Erythroblast (primary cell): Measurements from ENCODE around the gene CGB3.

Experiments used
- GATA1 ChIP-seq: IDR thresholded peaks from 2 replicates; pipeline ENCODE4 v1.6.1; 2011; ENCODE audit warnings: low read depth, mild to moderate bottlenecking, control low read depth, low read length, moderate library complexity
- POLR2A ChIP-seq: IDR thresholded peaks from 2 replicates; pipeline ENCODE4 v1.6.1; 2011; ENCODE audit warnings: mild to moderate bottlenecking, low read length

DNA sequence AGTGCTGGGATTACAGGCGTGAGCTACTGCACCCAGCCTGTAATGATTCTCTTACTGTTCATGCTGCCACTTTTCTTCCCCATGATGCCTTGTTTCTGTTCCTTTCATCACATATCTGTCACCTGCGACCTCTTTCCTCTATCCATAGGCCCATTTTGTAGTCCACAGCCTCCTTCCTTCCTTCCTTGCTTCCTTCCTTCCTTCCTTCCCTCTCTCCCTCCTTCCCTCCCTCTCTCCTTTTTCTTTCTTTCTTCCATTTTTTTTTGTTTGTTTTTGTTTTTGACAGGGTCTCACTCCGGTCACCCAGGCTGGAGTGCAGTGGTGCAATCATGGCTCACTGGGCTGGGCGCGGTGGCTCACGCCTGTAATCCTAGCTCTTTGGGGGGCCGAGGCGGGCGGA lies 35.3 kb downstream of the CGB3 start:
- TF ChIP-seq POLR2A: no peak
- no peak for TF ChIP-seq GATA1
